HepG2 (cell line): Measurements from ENCODE around the gene CD9. TPM values are rescaled to one million over a fixed set of nuclear protein-coding genes. Genes with fewer than 3 reads are reported as not detected.
A peak's percentile ranks its signal among the peaks of the same experiment; 100 is the strongest.

ENCODE experiments used
- FOXA1 ChIP-seq, 2 experiments: fragments of 450-650 bp in 1 of 2; sonication (generic) in 1 of 2; formaldehyde crosslinking in 1 of 2; IDR thresholded peaks; 2 replicates each; pipeline versions ENCODE4 v1.4.0 to v1.6.1; 2016 to 2020; ENCODE audit warnings: missing genetic modification reagents in 1 of 2
- SAFB2 ChIP-seq: sonication (generic); formaldehyde crosslinking; IDR thresholded peaks from 2 replicates; pipeline ENCODE4 v1.5.1; 2020; ENCODE audit warnings: missing genetic modification reagents, low read depth, mild to moderate bottlenecking, borderline replicate concordance
- TEAD3 ChIP-seq: optimal IDR thresholded peaks from 2 replicates; pipeline ENCODE3; 2016; ENCODE audit warnings: borderline replicate concordance
- THRA ChIP-seq: sonication (generic); formaldehyde crosslinking; IDR thresholded peaks from 2 replicates; pipeline ENCODE4 v1.4.0; 2020; ENCODE audit warnings: missing genetic modification reagents, borderline replicate concordance
- YEATS4 ChIP-seq: sonication (generic); formaldehyde crosslinking; IDR thresholded peaks from 2 replicates; pipeline ENCODE4 v1.4.0; 2020; ENCODE audit warnings: missing genetic modification reagents, borderline replicate concordance
- YY1 ChIP-seq: IDR thresholded peaks from 2 replicates; pipeline ENCODE4 v1.6.1; 2011; ENCODE audit warnings: low read length, low read depth, moderate library complexity, mild to moderate bottlenecking; ENCODE audit not compliant: insufficient read depth, insufficient replicate concordance
- ZBTB10 ChIP-seq: sonication (generic); formaldehyde crosslinking; IDR thresholded peaks from 2 replicates; pipeline ENCODE4 v1.4.0; 2020; ENCODE audit warnings: missing genetic modification reagents, borderline replicate concordance
- ZNF136 ChIP-seq: sonication (generic); formaldehyde crosslinking; IDR thresholded peaks from 2 replicates; pipeline ENCODE4 v1.8.1; 2022; ENCODE audit warnings: low read depth, mild to moderate bottlenecking, moderate library complexity, missing genetic modification reagents
- ZNF761 ChIP-seq: sonication (generic); formaldehyde crosslinking; conservative IDR thresholded peaks from 2 replicates; pipeline ENCODE4 v1.4.0; 2020; ENCODE audit warnings: mild to moderate bottlenecking, missing genetic modification reagents
- ZNF850 ChIP-seq: sonication (generic); formaldehyde crosslinking; conservative IDR thresholded peaks from 2 replicates; pipeline ENCODE4 v1.9.0; 2021; ENCODE audit warnings: mild to moderate bottlenecking, missing genetic modification reagents
- polyA plus RNA-seq, 8 experiments: library from polyadenylated mRNA; depleted of rRNA in 3 of 8; stranded (reverse) in 7 of 8; unstranded in 1 of 8; fragments of >200 nt; fragmentation: Illumina TruSeq in 4 of 8; extraction: Trizol in 4 of 8; gene quantifications; 2 replicates each; pipeline versions ENCODE4 v1.2.1 to v1.2.3, GENCODE V29; 2011 to 2016; ENCODE audit warnings: low read depth in 4 of 8, missing spikeins in 1 of 8, mixed read lengths in 1 of 8; ENCODE audit not compliant: insufficient read depth in 1 of 8
- total RNA-seq, 5 experiments: library from RNA; depleted of rRNA; stranded (reverse); fragments of >200 nt; fragmentation: Illumina TruSeq; extraction: Trizol; gene quantifications; 2 replicates each; pipeline ENCODE4 v1.2.3, GENCODE V29; 2016; ENCODE audit warnings: low read depth in 1 of 5
- TF ChIP-seq, protein P1 (sequence below): IDR thresholded peaks from 2 replicates; pipeline ENCODE4 v1.6.1; 2016; ENCODE audit warnings: missing compliant biosample characterization, missing genetic modification reagents, borderline replicate concordance
- TF ChIP-seq, protein P2 (sequence below): sonication (generic); formaldehyde crosslinking; IDR thresholded peaks from 2 replicates; pipeline ENCODE4 v1.5.1; 2020; ENCODE audit warnings: mild to moderate bottlenecking, missing genetic modification reagents, moderate library complexity

Gene CD9
- total and polyA plus RNA-seq, 2 of the 13 experiments (the other 11 are each of a cell fraction or from before 2014, with no cell fraction given), result 5.8 to 38.3 TPM

- TF ChIP-seq ZNF136 (CRISPR knock-in tag) (no peak), YY1 (peak; percentile 13), ZBTB10 (CRISPR knock-in tag) (0 out of 2 replicates have a peak, but pooled peaks have one; percentile 43), ZNF850 (CRISPR knock-in tag) (no peak), YEATS4 (CRISPR knock-in tag) (peak; percentile 23; the same call in 1 of the 2 replicates), THRA (CRISPR knock-in tag) (0 out of 2 replicates have a peak, but pooled peaks have one; percentile 26), ZNF761 (CRISPR knock-in tag) (peak; percentile 83), TEAD3 (CRISPR knock-in tag) (peak; percentile 6), SAFB2 (CRISPR knock-in tag) (no peak), FOXA1 (IDR thresholded peaks at IDR 0.05) (no peak), FOXA1 (CRISPR knock-in tag; IDR thresholded peaks at IDR 0.05) (peak; percentile 19; the same call in 1 of the 2 replicates)
- TF ChIP-seq, protein P1, sequence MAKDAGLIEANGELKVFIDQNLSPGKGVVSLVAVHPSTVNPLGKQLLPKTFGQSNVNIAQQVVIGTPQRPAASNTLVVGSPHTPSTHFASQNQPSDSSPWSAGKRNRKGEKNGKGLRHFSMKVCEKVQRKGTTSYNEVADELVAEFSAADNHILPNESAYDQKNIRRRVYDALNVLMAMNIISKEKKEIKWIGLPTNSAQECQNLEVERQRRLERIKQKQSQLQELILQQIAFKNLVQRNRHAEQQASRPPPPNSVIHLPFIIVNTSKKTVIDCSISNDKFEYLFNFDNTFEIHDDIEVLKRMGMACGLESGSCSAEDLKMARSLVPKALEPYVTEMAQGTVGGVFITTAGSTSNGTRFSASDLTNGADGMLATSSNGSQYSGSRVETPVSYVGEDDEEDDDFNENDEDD (CRISPR knock-in tag), result peak; percentile 52; the same call in 1 of the 2 replicates
- TF ChIP-seq, protein P2, sequence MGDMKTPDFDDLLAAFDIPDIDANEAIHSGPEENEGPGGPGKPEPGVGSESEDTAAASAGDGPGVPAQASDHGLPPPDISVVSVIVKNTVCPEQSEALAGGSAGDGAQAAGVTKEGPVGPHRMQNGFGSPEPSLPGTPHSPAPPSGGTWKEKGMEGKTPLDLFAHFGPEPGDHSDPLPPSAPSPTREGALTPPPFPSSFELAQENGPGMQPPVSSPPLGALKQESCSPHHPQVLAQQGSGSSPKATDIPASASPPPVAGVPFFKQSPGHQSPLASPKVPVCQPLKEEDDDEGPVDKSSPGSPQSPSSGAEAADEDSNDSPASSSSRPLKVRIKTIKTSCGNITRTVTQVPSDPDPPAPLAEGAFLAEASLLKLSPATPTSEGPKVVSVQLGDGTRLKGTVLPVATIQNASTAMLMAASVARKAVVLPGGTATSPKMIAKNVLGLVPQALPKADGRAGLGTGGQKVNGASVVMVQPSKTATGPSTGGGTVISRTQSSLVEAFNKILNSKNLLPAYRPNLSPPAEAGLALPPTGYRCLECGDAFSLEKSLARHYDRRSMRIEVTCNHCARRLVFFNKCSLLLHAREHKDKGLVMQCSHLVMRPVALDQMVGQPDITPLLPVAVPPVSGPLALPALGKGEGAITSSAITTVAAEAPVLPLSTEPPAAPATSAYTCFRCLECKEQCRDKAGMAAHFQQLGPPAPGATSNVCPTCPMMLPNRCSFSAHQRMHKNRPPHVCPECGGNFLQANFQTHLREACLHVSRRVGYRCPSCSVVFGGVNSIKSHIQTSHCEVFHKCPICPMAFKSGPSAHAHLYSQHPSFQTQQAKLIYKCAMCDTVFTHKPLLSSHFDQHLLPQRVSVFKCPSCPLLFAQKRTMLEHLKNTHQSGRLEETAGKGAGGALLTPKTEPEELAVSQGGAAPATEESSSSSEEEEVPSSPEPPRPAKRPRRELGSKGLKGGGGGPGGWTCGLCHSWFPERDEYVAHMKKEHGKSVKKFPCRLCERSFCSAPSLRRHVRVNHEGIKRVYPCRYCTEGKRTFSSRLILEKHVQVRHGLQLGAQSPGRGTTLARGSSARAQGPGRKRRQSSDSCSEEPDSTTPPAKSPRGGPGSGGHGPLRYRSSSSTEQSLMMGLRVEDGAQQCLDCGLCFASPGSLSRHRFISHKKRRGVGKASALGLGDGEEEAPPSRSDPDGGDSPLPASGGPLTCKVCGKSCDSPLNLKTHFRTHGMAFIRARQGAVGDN (CRISPR knock-in tag), result peak; percentile 85
Measured at GRCh38 chr12:6182279-6182898, 17.8 kb upstream of the CD9 start (continued).
